Stimulated activated CD8-positive, alpha-beta memory T cell treated with anti-CD3 and anti-CD28 coated beads, Interleukin-4, amount 100 ng/mL, for 24 hours (primary cell): ENCODE data around the gene NBAS.
"Not testable (repeated sequence)": the region's sequence is repeated elsewhere in the genome, so short reads cannot be mapped to it uniquely, and the experiment has no call there.

ENCODE experiments used
- DNase-seq: peaks from one replicate; pipeline ENCODE4 v3.0.0-alpha.2; 2020; ENCODE audit warnings: low read depth

Gene NBAS

DNA sequence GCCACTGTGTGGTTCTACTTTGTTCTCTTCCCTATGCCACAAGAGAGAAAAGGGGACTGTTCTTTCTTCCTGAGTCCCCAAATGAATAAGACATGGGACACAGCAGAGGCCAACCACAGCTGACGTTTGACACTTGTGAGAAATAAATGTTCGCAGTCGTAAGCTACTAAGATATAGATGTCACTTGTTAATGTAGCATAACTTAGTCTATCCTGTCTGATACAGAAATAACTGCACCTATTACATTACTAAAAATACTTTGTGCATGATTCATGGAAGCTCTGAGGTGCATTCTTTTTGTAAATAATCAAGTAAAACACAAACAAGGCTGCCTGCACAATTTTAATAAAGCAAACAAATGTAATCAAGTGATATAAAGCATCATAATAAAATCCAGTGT lies 148.8 kb downstream of the NBAS start:
- DNase-seq: no peak

DNA sequence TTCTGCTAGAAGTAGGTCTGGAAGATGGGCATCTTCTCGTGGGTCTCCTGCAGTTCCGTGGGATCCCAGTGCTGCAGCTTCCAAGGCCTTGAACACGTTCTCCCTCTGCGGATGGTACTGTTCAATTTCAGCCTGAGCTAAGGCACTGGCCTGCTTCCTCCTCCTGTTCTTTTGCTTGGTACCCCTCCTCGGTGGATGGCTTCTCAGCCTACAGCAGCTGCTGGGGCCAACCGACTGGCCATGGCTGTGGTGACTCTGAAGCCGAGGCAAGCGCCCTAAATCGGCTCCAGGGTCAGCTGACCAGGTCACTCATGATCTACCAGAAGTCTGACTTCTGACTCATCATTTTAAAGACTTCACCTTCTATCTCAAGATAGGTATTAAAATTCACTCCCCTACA lies 150.2 kb downstream of the NBAS start:
- DNase-seq: no peak

DNA sequence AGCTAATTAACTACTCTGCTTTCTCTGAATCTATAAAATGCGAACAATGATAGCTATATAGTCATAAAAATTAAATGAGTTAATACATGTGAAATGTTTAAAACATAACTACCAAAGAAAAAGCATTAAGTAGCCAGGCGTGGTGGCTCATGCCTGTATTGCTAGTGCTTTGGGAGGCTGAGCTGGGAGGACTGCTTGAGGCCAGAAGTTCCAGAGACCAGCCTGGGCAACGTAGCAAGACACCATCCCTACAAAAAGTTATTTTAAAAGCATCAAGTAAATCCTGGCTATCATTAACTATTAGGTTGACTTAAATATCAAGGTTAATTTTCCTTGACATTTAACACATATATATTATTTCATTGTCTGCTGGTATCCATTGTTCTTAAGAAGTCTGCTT lies 152.4 kb downstream of the NBAS start:
- DNase-seq: no peak

DNA sequence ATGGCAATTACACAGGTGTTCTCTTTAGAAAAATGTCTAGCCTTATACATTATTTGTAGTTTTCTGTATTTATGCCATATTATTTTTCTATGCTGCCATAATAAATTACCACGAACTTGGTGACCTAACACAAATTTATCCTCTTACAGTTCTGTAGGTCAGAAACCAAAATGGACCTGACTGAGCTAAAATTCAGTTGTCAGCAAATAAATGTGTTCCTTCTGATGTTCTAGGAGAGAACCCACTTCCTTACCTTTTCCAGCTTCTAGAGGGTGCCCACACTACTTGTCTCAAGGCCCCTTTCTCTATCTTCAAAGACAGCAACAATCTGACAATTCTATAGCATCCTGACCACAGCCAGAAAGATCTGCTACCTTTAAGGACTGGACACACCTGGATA lies 153.5 kb downstream of the NBAS start:
- DNase-seq: no peak

DNA sequence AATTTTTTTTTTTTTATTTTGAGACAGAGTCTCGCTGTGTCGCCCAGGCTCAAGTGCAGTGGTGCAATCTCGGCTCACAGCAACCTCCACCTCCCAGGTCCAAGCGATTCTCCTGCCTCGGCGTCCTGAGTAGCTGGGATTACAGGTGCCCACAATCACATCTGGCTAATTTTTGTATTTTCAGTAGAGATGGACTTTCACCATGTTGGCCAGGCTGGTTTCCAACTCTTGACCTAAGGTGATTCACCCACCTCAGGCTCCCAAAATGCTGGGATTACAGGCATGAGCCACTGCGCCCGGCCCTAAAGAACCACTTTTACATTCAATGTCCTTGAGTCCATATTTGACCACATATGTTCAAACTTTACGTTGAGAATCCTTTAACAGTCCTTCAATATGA lies 156.6 kb downstream of the NBAS start:
- not testable (repeated sequence) for DNase-seq

DNA sequence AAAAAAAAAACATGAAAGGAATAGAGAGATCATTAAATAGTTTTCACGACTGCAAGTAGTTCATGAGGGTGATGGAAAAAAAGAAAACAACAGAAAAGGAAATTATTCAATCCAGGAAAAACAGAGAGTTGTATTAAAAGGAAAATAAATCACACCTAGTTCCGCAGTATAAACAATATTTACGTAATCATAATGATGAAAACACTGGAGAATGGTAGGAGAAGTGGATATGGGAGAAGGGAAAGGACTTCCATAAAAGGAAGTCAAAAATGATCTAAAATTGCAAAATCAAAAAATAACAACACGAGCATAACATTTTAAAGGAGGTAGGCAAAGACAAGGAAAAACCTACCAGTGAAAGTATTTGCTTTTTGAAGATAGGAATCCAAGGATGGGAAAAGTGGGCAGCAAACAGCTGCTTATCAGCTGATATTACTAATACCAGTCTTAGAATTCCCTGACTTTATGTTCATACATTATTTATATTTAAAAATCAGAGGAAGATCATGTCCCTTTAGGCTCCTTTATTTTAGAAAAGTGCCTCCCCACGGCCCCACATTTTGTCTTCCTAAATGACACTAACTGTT lies 160.8 kb downstream of the NBAS start:
- DNase-seq: no peak

DNA sequence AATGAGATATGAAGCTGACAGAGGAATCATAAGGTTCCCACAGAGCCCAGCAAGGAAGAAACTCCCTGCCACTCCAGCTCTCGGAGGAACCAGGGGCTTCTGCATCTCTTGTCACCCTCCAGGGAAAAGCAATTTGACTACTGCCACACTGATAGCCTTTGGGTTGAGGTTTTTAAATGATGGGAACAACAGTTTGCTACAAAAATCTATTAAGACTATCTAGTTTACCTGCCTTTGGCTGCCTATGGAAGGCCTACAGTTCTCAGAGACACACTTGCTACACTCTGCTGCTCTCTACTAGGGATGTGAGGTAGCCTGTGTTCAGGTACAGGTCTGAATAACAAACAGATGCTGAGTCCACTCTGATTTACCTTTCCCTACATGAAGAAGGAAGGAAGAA lies 161.9 kb downstream of the NBAS start:
- DNase-seq: no peak

DNA sequence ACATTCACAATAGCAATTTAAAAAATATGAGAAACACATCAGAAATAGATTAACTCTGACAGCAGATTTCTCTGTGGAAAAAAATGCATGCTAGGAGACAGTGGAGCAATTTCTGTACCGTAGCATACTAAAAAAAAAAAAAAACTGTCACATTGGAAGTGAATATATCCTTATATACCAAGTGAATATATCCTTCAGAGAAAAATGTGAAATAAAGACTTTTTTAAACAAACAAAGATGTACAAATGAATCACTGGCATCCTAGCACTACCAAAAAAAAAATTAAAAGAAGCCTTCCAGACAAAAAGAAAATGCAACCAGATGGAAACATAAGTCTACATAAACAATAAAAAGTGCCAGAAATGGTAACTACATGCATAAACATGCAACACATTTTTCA lies 169.4 kb downstream of the NBAS start:
- DNase-seq: no peak

DNA sequence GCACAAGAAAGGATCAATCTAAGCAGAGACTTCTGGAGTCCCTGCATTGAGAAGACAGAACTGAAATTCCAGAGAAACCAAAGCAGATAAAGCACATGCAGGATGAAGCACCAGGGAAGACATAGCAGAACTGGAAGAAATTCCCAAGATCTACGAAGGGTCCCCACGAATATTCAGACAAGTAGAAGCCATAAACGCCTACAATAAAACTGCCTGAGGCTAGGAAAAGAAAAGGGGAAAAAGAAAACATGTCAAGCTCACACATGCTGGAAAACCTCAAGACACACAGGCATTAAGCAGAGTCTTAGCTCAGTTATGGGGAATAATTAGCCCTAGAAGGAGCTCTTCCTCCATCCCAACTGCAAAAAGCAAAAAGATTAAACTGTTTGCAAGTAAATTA lies 171.2 kb downstream of the NBAS start:
- DNase-seq: no peak

DNA sequence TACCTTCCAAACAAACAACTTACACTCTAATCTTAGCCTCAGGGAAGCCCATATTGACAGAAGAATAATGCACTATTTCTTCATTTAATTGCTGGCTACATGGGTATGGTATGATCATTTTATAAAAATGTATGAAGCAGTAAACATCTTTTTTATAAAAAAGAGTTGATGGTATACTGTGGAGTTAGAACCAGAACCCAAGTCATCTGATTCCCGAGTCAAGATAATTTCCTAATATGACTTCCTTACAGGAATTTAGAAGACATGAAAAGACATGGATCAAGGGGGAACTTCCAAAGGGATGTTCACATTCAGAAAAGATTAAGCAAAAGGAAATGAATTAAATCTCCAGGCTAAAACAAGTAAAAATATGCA lies 171.8 kb downstream of the NBAS start:
- no peak for DNase-seq

DNA sequence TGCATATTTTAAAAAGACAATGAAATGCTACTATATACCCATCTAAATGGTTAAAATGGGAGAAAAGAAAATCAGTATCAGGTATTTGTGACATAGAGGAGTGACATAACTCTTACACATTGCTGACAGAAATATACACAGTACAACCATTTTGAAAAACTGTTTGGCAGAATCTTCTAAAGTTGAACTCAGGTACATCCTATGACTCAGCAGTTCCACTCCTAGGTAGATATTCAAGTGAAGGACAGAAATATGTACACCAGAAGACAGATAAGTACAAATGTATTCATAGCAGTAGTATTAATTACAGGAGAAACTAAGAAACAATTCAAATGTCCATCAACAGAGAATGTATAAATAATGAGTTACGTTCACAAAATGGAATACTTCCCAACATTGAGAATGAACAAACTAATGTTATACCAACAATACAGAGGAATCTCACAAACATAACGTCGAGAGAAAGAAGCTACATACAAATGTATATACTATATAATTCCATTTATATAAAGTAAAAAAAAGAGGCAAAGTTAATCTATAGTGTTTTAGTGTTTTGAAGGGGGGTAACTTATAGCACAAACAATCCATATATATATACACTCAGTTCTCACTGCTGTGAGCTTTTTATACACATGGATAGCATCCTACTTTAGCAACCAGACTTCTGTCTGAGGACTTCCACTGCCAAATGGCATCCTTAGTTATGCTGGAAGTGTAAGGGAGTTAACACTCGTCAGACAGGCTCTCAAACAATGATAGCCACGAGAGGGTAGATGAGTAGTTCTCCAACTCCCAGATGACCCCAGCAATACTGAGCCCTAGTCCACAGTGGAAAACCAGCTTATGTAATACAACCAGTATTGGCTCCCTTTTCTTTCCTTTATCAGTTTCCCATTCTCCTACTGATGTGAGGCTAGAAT lies 172.5 kb downstream of the NBAS start:
- DNase-seq: no peak

DNA sequence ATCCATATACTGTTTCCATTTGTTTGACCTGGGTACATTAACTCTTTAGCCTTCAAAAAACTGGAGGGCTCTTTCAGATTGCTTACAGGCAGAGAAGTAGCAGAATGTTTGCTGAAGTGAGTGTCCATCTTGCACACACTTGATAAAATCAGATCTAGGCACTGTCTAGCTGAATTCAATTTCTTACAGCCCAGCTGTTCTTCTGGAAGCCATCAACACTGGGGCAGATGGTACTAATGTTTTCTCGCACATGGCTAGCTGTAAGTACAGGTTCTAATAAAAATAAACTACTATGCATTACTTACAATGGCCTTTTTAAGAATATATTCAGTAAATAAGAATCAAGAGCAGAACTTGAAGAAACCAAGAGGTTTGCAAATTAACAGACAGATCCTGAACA lies 175.9 kb downstream of the NBAS start:
- no peak for DNase-seq

DNA sequence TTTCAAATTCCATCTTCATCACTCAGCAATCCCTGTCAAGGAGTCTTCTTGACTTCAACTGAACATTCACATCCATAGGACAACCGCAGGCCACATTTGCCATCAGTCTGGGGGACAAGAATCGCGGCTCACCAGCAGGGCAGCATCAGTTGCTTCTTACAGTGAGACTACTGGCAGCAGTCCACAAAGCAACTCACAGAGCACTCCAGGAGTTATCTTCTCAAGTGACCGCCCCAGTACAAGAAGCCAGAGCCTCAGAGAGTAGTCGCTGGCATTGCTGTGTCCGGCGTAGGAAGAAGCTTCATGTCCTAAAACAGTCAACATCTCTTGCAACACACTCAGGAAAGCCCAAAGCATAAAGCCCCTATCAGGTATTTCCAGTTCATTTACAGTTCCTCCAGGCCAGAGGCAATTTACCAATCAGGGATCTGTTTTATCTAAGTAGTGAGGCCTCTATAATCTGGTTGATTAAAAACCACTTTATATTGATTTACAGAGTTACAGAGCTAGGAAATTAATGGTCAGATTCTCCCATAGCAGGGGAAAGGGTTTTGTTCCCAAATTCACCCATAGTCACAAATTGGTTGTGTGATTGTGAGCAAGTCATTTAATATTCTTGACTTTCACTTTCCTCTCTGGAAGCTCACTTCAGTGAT lies 177.3 kb downstream of the NBAS start:
- no peak for DNase-seq

DNA sequence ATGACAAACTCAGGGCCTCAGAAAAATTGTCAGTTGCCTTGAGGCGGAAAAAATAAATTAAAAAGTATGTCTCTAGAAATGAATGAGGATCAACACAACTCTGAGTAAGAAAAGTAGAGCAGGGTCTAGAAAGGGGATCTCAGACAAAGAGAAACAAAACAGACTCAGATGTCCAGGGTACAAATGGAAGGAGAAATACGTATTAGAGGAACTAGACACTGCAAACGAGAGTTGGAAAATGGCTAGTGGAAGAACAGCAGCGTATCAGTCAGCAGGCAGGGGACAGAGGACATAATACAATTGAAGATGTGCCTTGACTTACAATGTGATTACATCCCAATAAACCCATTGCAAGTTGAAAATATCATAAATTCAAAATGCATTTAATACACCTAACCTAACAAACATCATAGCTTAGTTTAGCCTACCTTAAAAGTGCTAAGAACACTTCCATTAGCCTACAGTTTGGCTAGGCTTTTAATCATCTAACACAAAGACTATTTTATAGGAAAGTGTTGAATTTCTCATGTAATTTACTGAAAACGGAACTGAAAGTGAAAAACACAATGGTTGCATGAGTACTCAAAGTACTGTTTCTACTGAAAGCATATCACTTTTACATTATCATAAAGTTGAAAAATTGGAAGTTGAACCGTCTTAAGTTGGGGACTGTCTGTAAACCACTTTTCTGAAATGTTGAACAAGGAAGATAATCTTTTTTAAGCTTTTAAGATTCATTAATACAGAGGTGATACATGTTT lies 182.8 kb downstream of the NBAS start:
- DNase-seq: no peak

DNA sequence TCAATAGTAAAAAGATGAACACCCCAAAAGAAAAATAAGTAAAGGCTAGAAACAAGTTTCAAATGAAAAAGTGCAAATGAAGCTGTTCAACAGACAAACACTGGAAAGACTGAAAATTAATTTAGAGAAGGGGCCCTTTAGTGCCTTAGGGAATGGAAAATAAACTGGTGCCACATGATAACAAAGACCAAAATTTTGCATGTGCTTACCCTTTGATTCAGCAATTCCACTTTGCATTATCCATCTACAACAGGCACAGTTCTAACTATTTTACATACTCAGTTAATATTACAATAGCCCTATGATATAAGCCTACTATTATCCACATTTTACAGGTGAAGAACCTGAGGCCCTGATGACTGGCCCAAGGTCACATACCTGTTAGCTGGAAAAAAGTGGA lies 183.9 kb downstream of the NBAS start:
- no peak for DNase-seq

DNA sequence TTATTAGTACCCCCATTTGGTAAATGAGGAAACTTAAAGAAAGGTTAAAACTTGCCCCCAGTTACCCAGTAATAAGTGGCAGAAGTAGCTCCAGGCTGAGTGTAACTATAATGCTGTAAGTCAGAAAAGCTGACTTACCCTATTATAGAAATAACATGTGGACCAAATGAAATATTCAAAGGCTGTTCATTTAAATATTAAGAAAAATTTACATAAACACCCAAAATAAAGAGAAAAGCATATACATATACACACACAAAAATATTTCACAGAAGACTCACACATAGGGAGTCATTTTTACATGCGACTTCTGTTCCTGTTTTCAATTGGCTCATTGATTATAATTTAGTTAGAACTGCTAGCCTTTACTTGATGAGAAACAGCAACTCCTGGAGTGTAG lies 189.1 kb downstream of the NBAS start:
- no peak for DNase-seq

DNA sequence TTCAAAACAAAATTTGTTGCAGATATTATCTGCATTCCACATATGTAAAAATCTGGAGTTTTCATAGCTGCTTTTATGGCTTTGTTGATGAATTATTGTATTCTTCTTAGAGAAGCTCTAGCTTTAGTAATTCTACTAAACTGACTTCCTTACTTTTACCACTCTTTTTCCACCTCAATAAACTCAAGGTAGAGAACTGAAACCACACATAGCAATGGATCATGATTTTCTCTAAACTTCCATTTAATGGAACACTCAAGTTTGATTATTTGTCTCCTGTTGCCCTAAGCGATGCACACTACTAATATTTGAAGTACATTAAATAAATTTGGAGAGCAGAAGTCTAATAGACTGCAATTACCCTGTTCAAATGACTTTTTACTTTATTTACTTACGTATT lies 192.0 kb downstream of the NBAS start:
- DNase-seq: no peak

DNA sequence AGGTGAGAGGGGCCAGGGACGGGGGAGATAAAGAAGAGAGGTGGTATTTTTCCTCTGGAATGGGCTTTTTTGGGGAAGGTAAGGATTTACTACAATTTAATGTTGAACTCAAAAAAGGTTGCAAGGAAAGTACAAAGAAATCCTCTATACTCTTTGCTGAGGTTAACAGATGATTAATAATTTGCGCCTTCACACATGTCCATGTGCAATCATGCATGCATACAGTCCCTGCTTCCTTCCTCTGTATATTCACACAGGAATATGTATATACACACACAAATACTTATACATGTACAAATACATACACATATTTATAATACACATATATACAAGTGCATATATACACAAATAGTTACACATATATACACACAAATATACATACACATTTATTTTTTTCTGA lies 193.4 kb downstream of the NBAS start:
- DNase-seq: no peak

DNA sequence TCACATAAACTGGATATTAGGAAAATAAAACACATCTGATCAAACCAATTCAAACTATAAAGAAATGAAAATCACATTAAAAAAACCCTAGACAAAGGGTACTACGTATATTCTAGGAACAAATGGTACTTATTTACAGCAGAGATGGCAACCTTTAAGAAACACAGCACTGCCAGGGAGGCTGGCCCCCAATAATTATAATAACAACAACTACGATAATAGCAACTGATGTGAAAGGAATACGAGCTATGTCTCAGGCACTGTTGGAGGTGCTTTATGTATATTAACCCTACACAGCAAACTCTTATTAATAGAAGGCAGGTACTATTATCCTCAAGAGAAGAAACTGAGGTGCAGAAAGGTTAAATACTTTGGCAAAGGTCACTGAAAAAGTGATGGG lies 193.9 kb downstream of the NBAS start:
- no peak for DNase-seq

DNA sequence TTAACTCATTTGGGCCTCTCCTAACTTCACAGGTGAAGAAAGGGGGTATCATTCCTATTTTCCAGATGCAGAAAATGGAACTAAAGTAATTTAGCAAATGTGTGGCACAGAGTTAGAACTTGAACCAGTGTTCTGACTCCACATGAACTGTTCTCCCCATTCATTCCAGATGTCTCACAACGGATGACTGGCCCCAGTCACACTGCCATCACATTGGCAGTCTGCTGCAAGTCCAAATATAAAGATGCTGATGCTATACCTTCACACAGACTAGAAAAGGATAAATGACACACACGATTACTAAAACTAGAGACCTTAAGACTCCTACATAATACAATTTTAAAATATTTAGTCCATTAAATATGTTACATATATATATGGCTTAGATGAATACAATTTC lies 195.7 kb downstream of the NBAS start:
- DNase-seq: no peak

DNA sequence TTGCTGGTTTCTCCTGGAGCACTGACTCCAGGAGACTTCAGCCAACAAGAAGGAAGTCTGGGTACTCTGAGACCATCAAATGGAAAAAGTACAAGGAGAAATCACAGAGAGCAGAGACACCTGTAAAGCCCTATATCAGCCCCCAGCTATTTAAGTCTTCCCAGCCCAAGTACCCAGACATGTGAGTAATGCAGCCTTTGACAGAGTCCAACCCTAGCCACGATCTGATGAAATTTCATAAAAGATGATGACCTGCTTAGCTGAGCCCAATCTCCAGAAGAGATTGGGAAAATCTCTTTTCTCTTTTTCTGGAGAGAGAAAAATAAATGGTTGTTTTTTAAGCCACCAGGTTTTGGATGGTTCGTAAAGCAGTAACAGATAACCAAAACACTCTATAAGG lies 196.6 kb downstream of the NBAS start:
- no peak for DNase-seq

DNA sequence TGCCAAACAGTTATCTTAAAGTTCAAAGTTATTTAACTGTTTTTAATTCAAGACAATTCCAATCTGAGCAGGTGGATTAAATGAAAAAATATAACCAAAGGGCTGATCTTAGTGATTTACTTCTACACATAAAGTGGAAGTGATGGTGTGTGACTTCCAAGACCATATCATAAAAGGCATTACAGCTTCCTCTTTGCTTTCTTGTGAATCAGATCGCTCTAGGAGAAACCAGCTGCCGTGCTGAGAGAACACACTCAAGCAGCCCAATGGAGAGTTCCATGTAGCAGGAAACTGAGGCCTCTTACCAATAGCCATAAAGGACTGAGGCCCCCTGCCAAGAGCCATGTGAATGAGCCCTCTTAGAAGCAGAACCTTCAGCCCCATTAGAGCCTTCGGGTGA lies 197.4 kb downstream of the NBAS start:
- no peak for DNase-seq

DNA sequence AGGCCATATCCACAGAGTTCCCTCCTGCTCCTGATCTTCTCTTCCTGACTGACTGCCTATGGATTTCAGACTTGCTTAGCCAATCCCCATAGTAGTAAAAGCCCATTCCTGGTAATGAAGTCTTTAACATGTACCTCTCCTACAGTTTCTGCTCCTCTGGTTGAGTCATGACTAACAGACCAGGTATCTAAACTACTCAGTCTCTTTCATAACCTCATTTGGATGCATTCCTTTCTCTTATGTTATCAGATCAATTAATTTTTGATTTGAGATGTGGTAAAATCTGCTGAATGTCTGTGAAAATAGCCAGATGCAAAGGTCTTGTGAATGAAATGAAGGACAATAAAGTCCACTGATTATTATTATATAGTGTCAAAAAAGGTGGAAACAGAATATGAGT lies 198.0 kb downstream of the NBAS start:
- DNase-seq: no peak
